GM23338 (cell line): Measurements from ENCODE around the gene OR2L13. TPM values are rescaled to one million over a fixed set of nuclear protein-coding genes. Genes with fewer than 3 reads are reported as not detected.

Experiments used
- ATAC-seq: fragments of 200-7000 bp; cut with Tn5 transposase; 3 replicates; pipeline ENCODE4 v1.9.1; 2020
- DNase-seq: peaks from one replicate; pipeline ENCODE4 v3.0.0-alpha.2; 2015; ENCODE audit warnings: low spot score
- H2AFZ ChIP-seq: fragments of 200-600 bp; sonication (generic); 2 replicates; pipeline ENCODE4 v1.8.0; 2016; ENCODE audit warnings: antibody characterized with exemption, mild to moderate bottlenecking, moderate library complexity
- H3F3A ChIP-seq: fragments of 200-600 bp; sonication (generic); replicated peaks from 2 replicates; pipeline ENCODE4 v1.8.0; 2017; ENCODE audit warnings: antibody characterized with exemption, mixed run types, low read depth
- H3K27ac ChIP-seq: fragments of 200-600 bp; sonication (generic); 2 replicates; pipeline ENCODE4 v1.6.1; 2016; ENCODE audit warnings: low read depth
- H3K27me3 ChIP-seq: fragments of 200-600 bp; sonication (generic); 2 replicates; pipeline ENCODE4 v1.8.0; 2016; ENCODE audit warnings: mild to moderate bottlenecking, mixed run types, moderate library complexity; ENCODE audit not compliant: insufficient read depth
- H3K36me3 ChIP-seq: fragments of 200-600 bp; sonication (generic); 2 replicates; pipeline ENCODE4 v1.8.0; 2016; ENCODE audit warnings: mild to moderate bottlenecking; ENCODE audit not compliant: insufficient read depth
- H3K4me1 ChIP-seq: fragments of 200-600 bp; sonication (generic); 2 replicates; pipeline ENCODE4 v1.8.0; 2016; ENCODE audit warnings: mild to moderate bottlenecking, moderate library complexity; ENCODE audit not compliant: insufficient read depth
- H3K4me2 ChIP-seq: fragments of 200-600 bp; sonication (generic); 2 replicates; pipeline ENCODE4 v1.7.1; 2017; ENCODE audit warnings: mixed run types
- H3K4me3 ChIP-seq: fragments of 200-600 bp; sonication (generic); 2 replicates; pipeline ENCODE4 v1.6.1; 2016; ENCODE audit warnings: mixed run types
- H3K79me2 ChIP-seq: fragments of 200-600 bp; sonication (generic); replicated peaks from 2 replicates; pipeline ENCODE4 v1.8.0; 2017; ENCODE audit warnings: mild to moderate bottlenecking; ENCODE audit not compliant: insufficient read depth
- H3K9me2 ChIP-seq: fragments of 200-600 bp; sonication (generic); 2 replicates; pipeline ENCODE4 v1.8.0; 2017; ENCODE audit not compliant: insufficient read depth
- H4K20me1 ChIP-seq: fragments of 200-600 bp; sonication (generic); replicated peaks from 2 replicates; pipeline ENCODE4 v1.8.0; 2017; ENCODE audit warnings: mild to moderate bottlenecking; ENCODE audit not compliant: insufficient read depth
- H3K27ac Mint-ChIP-seq: 2 replicates; pipeline ENCODE4 v1.8.0; 2020; ENCODE audit warnings: inconsistent platforms, mild to moderate bottlenecking, moderate library complexity, mixed read lengths
- H3K27me3 Mint-ChIP-seq: 3 replicates; pipeline ENCODE4 v1.8.0; 2022; ENCODE audit warnings: low read depth, mild to moderate bottlenecking, moderate library complexity, mixed read lengths, inconsistent platforms; ENCODE audit not compliant: insufficient read depth, poor library complexity
- H3K36me3 Mint-ChIP-seq: 3 replicates; pipeline ENCODE4 v1.8.0; 2021; ENCODE audit warnings: low read depth, mild to moderate bottlenecking, inconsistent platforms, moderate library complexity, mixed read lengths
- H3K4me1 Mint-ChIP-seq: 3 replicates; pipeline ENCODE4 v1.8.0; 2020; ENCODE audit warnings: mild to moderate bottlenecking, inconsistent platforms, mixed read lengths
- H3K4me3 Mint-ChIP-seq: 3 replicates; pipeline ENCODE4 v1.8.0; 2021; ENCODE audit warnings: moderate library complexity, mild to moderate bottlenecking, inconsistent platforms, mixed read lengths
- H3K9me3 Mint-ChIP-seq: 3 replicates; pipeline ENCODE4 v1.8.0; 2020; ENCODE audit warnings: moderate library complexity, mild to moderate bottlenecking, inconsistent platforms, mixed read lengths
- CREB1 ChIP-seq: fragments of 250-450 bp; sonication (Bioruptor Pico); IDR thresholded peaks from 2 replicates; pipeline ENCODE4 v1.5.0; 2020; ENCODE audit warnings: low read depth, mild to moderate bottlenecking, moderate library complexity
- CTCF ChIP-seq, 2 experiments: fragments of 200-600 bp in 1 of 2; sonication (generic) in 1 of 2; conservative IDR thresholded peaks; 2 replicates each; pipeline versions ENCODE4 v1.5.1 to v1.6.1; 2016 to 2017; ENCODE audit warnings: antibody characterized with exemption in 2 of 2, low read depth in 2 of 2, mild to moderate bottlenecking in 2 of 2, moderate library complexity in 1 of 2
- NANOG ChIP-seq: IDR thresholded peaks from 2 replicates; pipeline ENCODE4 v1.6.1; 2016; ENCODE audit warnings: antibody characterized with exemption, borderline replicate concordance
- POLR2AphosphoS5 ChIP-seq: IDR thresholded peaks from 2 replicates; pipeline ENCODE4 v1.6.1; 2016; ENCODE audit warnings: antibody characterized with exemption, low read depth
- STAT1 ChIP-seq: IDR thresholded peaks from one replicate; pipeline ENCODE4 v1.6.1; 2016; ENCODE audit warnings: antibody characterized with exemption; ENCODE audit not compliant: unreplicated experiment
- polyA plus RNA-seq: library from polyadenylated mRNA; unstranded; fragments of >200 nt; fragmentation: Nextera tagmentation; extraction: Ambion mirVana; gene quantifications from 2 replicates; pipeline ENCODE4 v1.2.1, GENCODE V29; 2016
- total RNA-seq: library from RNA; depleted of rRNA; stranded (reverse); fragments of >200 nt; shearing (Covaris generic); gene quantifications from 2 replicates; pipeline ENCODE4 v1.2.3, GENCODE V29; 2014
- TF ChIP-seq, protein P1 (sequence below): fragments of 250-450 bp; sonication (Bioruptor Pico); IDR thresholded peaks from 2 replicates; pipeline ENCODE4 v1.5.0; 2020; ENCODE audit warnings: mild to moderate bottlenecking, moderate library complexity
- TF ChIP-seq, protein P2 (sequence below): IDR thresholded peaks from one replicate; pipeline ENCODE4 v1.6.1; 2018; ENCODE audit warnings: antibody characterized with exemption; ENCODE audit not compliant: unreplicated experiment
- TF ChIP-seq, protein P3 (sequence below): IDR thresholded peaks from 2 replicates; pipeline ENCODE4 v1.6.1; 2016; ENCODE audit warnings: antibody characterized with exemption

Gene OR2L13
- total and polyA plus RNA-seq, 2 experiments from 2014 or later = not detected

GRCh38 chr1:248127653-248128052 is 32.7 kb downstream of the OR2L13 start:
- Mint-ChIP-seq H3K27ac (no peak overlapping the region), H3K4me3 (no peak overlapping the region), H3K36me3 (peaks cover 51% of the 10 kb centered on the region), H3K9me3 (peaks cover 99% of the 10 kb centered on the region), H3K4me1 (no peaks in the 10 kb centered on the region), H3K27me3 (peaks cover 1% of the 10 kb centered on the region)
- Histone ChIP-seq H3K27ac (no peak overlapping the region), H3F3A (no peaks in the 10 kb centered on the region), H3K79me2 (no peaks in the 10 kb centered on the region), H3K4me1 (no peaks in the 10 kb centered on the region), H3K36me3 (no peaks in the 10 kb centered on the region; the same call in 1 of the 2 replicates), H2AFZ (no peak overlapping the region), H4K20me1 (no peaks in the 10 kb centered on the region), H3K4me2 (no peak overlapping the region), H3K4me3 (no peak overlapping the region), H3K27me3 (no peaks in the 10 kb centered on the region), H3K9me2 (no peaks in the 10 kb centered on the region)
- ATAC-seq = no peak
- TF ChIP-seq, protein P1, sequence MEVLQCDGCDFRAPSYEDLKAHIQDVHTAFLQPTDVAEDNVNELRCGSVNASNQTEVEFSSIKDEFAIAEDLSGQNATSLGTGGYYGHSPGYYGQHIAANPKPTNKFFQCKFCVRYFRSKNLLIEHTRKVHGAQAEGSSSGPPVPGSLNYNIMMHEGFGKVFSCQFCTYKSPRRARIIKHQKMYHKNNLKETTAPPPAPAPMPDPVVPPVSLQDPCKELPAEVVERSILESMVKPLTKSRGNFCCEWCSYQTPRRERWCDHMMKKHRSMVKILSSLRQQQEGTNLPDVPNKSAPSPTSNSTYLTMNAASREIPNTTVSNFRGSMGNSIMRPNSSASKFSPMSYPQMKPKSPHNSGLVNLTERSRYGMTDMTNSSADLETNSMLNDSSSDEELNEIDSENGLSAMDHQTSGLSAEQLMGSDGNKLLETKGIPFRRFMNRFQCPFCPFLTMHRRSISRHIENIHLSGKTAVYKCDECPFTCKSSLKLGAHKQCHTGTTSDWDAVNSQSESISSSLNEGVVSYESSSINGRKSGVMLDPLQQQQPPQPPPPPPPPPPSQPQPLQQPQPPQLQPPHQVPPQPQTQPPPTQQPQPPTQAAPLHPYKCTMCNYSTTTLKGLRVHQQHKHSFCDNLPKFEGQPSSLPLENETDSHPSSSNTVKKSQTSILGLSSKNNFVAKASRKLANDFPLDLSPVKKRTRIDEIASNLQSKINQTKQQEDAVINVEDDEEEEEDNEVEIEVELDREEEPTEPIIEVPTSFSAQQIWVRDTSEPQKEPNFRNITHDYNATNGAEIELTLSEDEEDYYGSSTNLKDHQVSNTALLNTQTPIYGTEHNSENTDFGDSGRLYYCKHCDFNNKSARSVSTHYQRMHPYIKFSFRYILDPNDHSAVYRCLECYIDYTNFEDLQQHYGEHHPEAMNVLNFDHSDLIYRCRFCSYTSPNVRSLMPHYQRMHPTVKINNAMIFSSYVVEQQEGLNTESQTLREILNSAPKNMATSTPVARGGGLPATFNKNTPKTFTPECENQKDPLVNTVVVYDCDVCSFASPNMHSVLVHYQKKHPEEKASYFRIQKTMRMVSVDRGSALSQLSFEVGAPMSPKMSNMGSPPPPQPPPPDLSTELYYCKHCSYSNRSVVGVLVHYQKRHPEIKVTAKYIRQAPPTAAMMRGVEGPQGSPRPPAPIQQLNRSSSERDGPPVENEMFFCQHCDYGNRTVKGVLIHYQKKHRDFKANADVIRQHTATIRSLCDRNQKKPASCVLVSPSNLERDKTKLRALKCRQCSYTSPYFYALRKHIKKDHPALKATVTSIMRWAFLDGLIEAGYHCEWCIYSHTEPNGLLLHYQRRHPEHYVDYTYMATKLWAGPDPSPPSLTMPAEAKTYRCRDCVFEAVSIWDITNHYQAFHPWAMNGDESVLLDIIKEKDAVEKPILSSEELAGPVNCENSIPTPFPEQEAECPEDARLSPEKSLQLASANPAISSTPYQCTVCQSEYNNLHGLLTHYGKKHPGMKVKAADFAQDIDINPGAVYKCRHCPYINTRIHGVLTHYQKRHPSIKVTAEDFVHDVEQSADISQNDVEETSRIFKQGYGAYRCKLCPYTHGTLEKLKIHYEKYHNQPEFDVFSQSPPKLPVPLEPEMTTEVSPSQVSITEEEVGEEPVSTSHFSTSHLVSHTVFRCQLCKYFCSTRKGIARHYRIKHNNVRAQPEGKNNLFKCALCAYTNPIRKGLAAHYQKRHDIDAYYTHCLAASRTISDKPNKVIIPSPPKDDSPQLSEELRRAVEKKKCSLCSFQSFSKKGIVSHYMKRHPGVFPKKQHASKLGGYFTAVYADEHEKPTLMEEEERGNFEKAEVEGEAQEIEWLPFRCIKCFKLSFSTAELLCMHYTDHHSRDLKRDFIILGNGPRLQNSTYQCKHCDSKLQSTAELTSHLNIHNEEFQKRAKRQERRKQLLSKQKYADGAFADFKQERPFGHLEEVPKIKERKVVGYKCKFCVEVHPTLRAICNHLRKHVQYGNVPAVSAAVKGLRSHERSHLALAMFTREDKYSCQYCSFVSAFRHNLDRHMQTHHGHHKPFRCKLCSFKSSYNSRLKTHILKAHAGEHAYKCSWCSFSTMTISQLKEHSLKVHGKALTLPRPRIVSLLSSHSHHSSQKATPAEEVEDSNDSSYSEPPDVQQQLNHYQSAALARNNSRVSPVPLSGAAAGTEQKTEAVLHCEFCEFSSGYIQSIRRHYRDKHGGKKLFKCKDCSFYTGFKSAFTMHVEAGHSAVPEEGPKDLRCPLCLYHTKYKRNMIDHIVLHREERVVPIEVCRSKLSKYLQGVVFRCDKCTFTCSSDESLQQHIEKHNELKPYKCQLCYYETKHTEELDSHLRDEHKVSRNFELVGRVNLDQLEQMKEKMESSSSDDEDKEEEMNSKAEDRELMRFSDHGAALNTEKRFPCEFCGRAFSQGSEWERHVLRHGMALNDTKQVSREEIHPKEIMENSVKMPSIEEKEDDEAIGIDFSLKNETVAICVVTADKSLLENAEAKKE (CRISPR knock-in tag) = no peak
- TF ChIP-seq NANOG (no peak), STAT1 (no peak), CTCF (conservative IDR thresholded peaks at IDR 0.05; ENCODE audit: low read depth in 2 of 2) (no peak), CREB1 (CRISPR knock-in tag) (no peak), POLR2AphosphoS5 (no peak)
- TF ChIP-seq, protein P2, sequence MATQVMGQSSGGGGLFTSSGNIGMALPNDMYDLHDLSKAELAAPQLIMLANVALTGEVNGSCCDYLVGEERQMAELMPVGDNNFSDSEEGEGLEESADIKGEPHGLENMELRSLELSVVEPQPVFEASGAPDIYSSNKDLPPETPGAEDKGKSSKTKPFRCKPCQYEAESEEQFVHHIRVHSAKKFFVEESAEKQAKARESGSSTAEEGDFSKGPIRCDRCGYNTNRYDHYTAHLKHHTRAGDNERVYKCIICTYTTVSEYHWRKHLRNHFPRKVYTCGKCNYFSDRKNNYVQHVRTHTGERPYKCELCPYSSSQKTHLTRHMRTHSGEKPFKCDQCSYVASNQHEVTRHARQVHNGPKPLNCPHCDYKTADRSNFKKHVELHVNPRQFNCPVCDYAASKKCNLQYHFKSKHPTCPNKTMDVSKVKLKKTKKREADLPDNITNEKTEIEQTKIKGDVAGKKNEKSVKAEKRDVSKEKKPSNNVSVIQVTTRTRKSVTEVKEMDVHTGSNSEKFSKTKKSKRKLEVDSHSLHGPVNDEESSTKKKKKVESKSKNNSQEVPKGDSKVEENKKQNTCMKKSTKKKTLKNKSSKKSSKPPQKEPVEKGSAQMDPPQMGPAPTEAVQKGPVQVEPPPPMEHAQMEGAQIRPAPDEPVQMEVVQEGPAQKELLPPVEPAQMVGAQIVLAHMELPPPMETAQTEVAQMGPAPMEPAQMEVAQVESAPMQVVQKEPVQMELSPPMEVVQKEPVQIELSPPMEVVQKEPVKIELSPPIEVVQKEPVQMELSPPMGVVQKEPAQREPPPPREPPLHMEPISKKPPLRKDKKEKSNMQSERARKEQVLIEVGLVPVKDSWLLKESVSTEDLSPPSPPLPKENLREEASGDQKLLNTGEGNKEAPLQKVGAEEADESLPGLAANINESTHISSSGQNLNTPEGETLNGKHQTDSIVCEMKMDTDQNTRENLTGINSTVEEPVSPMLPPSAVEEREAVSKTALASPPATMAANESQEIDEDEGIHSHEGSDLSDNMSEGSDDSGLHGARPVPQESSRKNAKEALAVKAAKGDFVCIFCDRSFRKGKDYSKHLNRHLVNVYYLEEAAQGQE = no peak
- TF ChIP-seq, protein P3, sequence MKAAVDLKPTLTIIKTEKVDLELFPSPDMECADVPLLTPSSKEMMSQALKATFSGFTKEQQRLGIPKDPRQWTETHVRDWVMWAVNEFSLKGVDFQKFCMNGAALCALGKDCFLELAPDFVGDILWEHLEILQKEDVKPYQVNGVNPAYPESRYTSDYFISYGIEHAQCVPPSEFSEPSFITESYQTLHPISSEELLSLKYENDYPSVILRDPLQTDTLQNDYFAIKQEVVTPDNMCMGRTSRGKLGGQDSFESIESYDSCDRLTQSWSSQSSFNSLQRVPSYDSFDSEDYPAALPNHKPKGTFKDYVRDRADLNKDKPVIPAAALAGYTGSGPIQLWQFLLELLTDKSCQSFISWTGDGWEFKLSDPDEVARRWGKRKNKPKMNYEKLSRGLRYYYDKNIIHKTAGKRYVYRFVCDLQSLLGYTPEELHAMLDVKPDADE = no peak
- DNase-seq = no peak
